Ishikawa (cell line): ENCODE measurements around the gene B4GALT6.

Experiments
- CEBPB ChIP-seq: IDR thresholded peaks from 2 replicates; pipeline ENCODE4 v1.6.1; 2012
- CREB1 ChIP-seq: IDR thresholded peaks from 2 replicates; pipeline ENCODE4 v1.6.1; 2012; ENCODE audit warnings: low read depth
- EGR1 ChIP-seq: IDR thresholded peaks from 2 replicates; pipeline ENCODE4 v1.6.1; 2012
- EP300 ChIP-seq: IDR thresholded peaks from 2 replicates; pipeline ENCODE4 v1.6.1; 2012; ENCODE audit warnings: borderline replicate concordance
- FOXM1 ChIP-seq: IDR thresholded peaks from 2 replicates; pipeline ENCODE4 v1.6.1; 2012; ENCODE audit warnings: low read depth, borderline replicate concordance
- MAX ChIP-seq: IDR thresholded peaks from 2 replicates; pipeline ENCODE4 v1.6.1; 2012
- NFIC ChIP-seq: IDR thresholded peaks from 2 replicates; pipeline ENCODE4 v1.6.1; 2012
- RAD21 ChIP-seq: IDR thresholded peaks from 2 replicates; pipeline ENCODE4 v1.6.1; 2012; ENCODE audit warnings: low read depth
- REST ChIP-seq: IDR thresholded peaks from 2 replicates; pipeline ENCODE4 v1.6.1; 2012; ENCODE audit warnings: low read depth, mild to moderate bottlenecking
- TAF1 ChIP-seq: IDR thresholded peaks from 2 replicates; pipeline ENCODE4 v1.6.1; 2012; ENCODE audit warnings: low read depth, mild to moderate bottlenecking
- TCF12 ChIP-seq: IDR thresholded peaks from 2 replicates; pipeline ENCODE4 v1.6.1; 2012; ENCODE audit warnings: low read depth
- TEAD4 ChIP-seq: IDR thresholded peaks from 2 replicates; pipeline ENCODE4 v1.6.1; 2012
- USF1 ChIP-seq: IDR thresholded peaks from 2 replicates; pipeline ENCODE4 v1.6.1; 2012
- YY1 ChIP-seq: IDR thresholded peaks from 2 replicates; pipeline ENCODE4 v1.6.1; 2012; ENCODE audit warnings: low read depth
- ZBTB7A ChIP-seq: IDR thresholded peaks from 2 replicates; pipeline ENCODE4 v1.6.1; 2012; ENCODE audit warnings: low read depth

The B4GALT6 gene

GRCh38 chr18:31686986-31687928 is 2.9 kb upstream of the B4GALT6 start:
- TF ChIP-seq USF1 (no peak), FOXM1 (no peak), TEAD4 (no peak), ZBTB7A (no peak), CREB1 (no peak), NFIC (no peak), MAX (no peak), RAD21 (no peak), REST (no peak), YY1 (no peak), TAF1 (no peak), CEBPB (no peak), TCF12 (no peak)

- TF ChIP-seq EP300 (no peak), CEBPB (no peak), YY1 (no peak), CREB1 (no peak), ZBTB7A (no peak), RAD21 (no peak), EGR1 (no peak), USF1 (no peak), MAX (no peak), TCF12 (no peak), TEAD4 (no peak), REST (no peak), FOXM1 (no peak)
These were observed 2.2 kb upstream of the B4GALT6 start for GRCh38 chr18:31686572-31686971.

- no peak for TF ChIP-seq CEBPB
- peak; percentile 42; the same call in 1 of the 2 replicates for TF ChIP-seq MAX
- TF ChIP-seq RAD21, result no peak
- no peak for TF ChIP-seq CREB1
- TF ChIP-seq EP300, result no peak
- peak; percentile 45; the same call in 1 of the 2 replicates for TF ChIP-seq TAF1
- no peak; the same call in 1 of the 2 replicates for TF ChIP-seq ZBTB7A
- TF ChIP-seq USF1, result no peak
- TF ChIP-seq FOXM1, result no peak
- TF ChIP-seq EGR1, result no peak
- TF ChIP-seq TCF12, result peak; percentile 25; the same call in 1 of the 2 replicates
- no peak for TF ChIP-seq TEAD4
These were observed 1.0 kb upstream of the B4GALT6 start for GRCh38 chr18:31685097-31686082.

- TF ChIP-seq CEBPB (no peak), MAX (no peak), USF1 (no peak), YY1 (no peak), RAD21 (no peak), REST (no peak), EGR1 (no peak), TCF12 (no peak), ZBTB7A (no peak), TEAD4 (no peak), EP300 (no peak), FOXM1 (no peak)
These were observed 458 bp downstream of the B4GALT6 start for GRCh38 chr18:31683968-31684278.
